Fibroblast of villous mesenchyme (primary cell): ENCODE measurements around the gene RECQL5. TPM values are rescaled to one million over a fixed set of nuclear protein-coding genes. Genes with fewer than 3 reads are reported as not detected.
A peak's percentile ranks its signal among the peaks of the same experiment; 100 is the strongest.

Experiments used
- DNase-seq: peaks from one replicate; pipeline ENCODE4 v3.0.0-alpha.2; 2010; ENCODE audit warnings: low read depth
- H3K4me3 ChIP-seq: 2 replicates; pipeline ENCODE4 v1.5.1; 2011; ENCODE audit warnings: low read depth, mild to moderate bottlenecking, low read length
- CTCF ChIP-seq: IDR thresholded peaks from 2 replicates; pipeline ENCODE4 v1.5.1; 2012; ENCODE audit warnings: low read depth, mild to moderate bottlenecking, low read length; ENCODE audit not compliant: insufficient read depth
- total RNA-seq: library from RNA; depleted of rRNA; stranded (reverse); fragments of >200 nt; gene quantifications from 2 replicates; pipeline ENCODE4 v1.2.3, GENCODE V29; 2012

RECQL5 gene
- total RNA-seq, 1 donor: 20.7 TPM

- no peak overlapping the region for H3K4me3 ChIP-seq
- peak; percentile 11 for TF ChIP-seq CTCF
- DNase-seq: peak; percentile 56
Measured at GRCh38 chr17:75679706-75680211, 12.8 kb upstream of the RECQL5 start.

GRCh38 chr17:75676461-75676860 is 9.5 kb upstream of the RECQL5 start:
- H3K4me3 ChIP-seq: no peak overlapping the region
- TF ChIP-seq CTCF: no peak

GRCh38 chr17:75673487-75673886 is 6.5 kb upstream of the RECQL5 start:
- no peak overlapping the region for H3K4me3 ChIP-seq
- DNase-seq: no peak
- TF ChIP-seq CTCF: no peak

More at GRCh38 chr17:75676461-75676860, 9.5 kb upstream of the RECQL5 start:
- DNase-seq: no peak

- DNase-seq: no peak
- TF ChIP-seq CTCF: no peak
- no peak overlapping the region for H3K4me3 ChIP-seq
Measured at GRCh38 chr17:75672011-75672410, 5.1 kb upstream of the RECQL5 start.

GRCh38 chr17:75670868-75671267 is 3.9 kb upstream of the RECQL5 start:
- no peak for TF ChIP-seq CTCF
- no peak overlapping the region for H3K4me3 ChIP-seq
- DNase-seq: no peak

GRCh38 chr17:75668489-75668888 is 1.5 kb upstream of the RECQL5 start:
- DNase-seq: no peak
- TF ChIP-seq CTCF: no peak
- no peak overlapping the region for H3K4me3 ChIP-seq

GRCh38 chr17:75667825-75668224 is 871 bp upstream of the RECQL5 start:
- TF ChIP-seq CTCF: no peak
- DNase-seq: no peak
- H3K4me3 ChIP-seq: peak overlapping the region; percentile 98
